Epidermal melanocyte (primary cell): ENCODE measurements around the gene S100A2.
A peak's percentile ranks its signal among the peaks of the same experiment; 100 is the strongest.
"Not testable (repeated sequence)": the region's sequence is repeated elsewhere in the genome, so short reads cannot be mapped to it uniquely, and the experiment has no call there.

ENCODE experiments used
- DNase-seq: peaks from one replicate; pipeline ENCODE4 v3.0.0; 2011; ENCODE audit warnings: low spot score; ENCODE audit not compliant: insufficient read length

S100A2 gene

DNA sequence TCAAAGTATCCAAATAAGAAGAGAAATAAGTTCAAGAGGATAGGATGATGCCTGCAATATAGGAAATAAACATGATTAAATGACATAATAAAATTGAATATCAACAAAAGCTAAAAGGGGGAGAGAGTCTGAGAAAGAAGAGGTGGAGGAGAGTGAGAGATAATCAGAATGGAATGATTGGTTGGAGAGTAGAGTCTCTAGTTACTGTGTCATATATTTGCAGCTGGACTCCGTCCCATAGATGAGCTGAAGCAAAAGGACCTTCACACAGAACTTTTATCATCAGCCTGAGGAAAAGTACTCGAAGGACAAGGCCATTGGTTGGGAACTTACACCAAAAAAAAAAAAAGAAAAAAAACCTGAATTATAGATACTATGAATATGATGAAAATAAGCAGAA lies 22.8 kb upstream of the S100A2 start:
- no peak for DNase-seq

DNA sequence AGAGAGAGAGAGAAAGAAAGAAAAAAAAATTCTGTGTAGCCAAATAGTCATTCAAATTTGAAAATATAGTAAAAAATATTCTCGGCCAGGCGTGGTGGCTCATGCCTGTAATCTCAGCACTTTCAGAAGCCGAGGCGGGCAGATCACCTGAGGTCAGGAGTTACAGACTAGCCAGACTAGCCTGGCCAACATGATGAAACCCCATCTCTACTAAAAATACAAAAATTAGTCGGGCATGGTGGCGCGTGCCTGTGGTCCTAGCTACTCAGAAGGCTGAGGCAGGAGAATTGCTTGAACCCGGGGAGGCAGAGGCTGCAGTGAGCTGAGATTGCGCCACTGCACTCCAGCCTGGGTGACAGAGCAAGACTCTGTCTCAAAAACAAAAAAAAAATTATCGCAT lies 22.4 kb upstream of the S100A2 start:
- not testable (repeated sequence) for DNase-seq

DNA sequence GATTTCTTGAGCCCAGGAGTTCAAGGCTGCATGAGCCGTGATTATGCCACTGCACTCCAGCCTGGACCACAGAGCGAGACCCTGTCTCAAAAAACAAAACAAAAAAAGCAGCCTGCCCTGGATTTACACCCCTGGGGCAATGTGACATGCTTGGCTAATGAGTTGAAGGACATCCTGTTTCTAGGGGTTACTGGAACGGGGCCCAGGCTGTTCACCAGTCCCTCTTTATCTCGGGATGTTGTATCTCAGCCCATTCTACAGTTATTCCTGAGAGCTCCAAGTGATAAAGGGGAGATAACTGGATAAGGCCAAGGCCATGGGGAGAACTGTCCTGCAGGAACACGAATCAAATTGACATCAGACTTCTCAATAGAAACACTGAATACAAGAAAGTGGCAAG lies 21.7 kb upstream of the S100A2 start:
- no peak for DNase-seq

DNA sequence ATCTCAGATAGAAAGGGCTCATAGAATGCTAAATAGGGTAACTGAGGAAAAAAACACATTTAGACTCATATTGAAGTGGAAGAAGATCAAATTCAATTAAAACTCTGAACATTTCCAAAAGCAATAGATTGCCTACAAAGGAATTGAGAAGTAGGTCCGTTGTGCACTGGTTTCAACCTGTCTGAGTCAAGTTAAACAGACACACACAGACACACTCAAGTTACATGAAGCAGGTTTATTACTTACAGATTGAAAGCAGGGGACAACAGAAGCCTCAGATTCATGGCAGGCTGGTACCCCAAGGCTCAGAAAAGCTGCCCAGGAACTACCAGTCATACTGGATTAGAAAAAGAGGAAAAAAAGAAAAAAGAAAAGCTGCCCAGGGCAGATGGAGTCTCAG lies 20.7 kb upstream of the S100A2 start:
- no peak for DNase-seq

DNA sequence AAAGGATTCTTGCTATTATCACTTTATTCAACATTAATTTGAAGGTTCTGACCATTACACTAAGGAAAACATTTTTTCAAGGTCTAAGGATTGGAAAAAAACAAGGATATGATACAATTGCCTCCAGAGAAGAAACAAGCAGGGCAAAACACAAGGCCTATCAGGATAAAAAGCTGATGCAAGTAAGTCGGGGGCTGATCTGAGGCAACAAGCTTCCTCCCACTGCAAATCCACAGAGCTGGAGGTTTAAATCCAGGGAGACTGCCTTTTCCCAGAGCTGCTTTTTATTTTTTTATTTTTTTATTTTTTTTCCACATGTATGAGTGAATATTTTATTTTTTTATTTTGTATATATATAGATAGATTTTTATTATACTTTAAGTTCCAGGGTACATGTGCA lies 19.4 kb upstream of the S100A2 start:
- DNase-seq = no peak

DNA sequence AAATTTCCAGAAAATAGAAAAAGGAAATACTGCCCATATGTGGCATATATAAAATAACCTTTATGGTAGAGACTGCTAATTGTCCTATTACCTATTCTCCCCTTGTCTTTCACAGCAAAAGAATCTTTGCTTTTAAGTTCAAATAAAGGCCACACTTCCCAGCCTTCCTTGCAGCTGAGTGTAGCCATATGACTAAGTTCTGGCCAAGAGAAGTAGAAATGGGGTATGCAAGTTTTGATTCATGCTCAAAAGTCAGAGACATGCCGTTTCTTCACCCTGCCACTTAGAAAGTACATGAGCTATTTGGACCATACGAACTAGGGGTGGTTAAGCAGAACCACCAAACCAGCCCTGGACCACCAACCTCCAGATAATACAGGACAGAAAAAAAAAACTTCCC lies 18.3 kb upstream of the S100A2 start:
- DNase-seq = no peak

DNA sequence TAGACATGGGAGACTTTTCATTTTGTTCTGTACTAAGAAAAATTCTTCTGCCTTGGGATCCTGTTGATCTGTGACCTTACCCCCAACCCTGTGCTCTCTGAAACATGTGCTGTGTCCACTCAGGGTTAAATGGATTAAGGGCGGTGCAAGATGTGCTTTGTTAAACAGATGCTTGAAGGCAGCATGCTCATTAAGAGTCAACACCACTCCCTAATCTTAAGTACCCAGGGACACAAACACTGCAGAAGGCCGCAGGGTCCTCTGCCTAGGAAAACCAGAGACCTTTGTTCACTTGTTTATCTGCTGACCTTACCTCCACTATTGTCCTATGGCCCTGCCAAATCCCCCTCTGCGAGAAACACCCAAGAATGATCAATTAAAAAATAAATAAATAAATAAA lies 17.9 kb upstream of the S100A2 start:
- DNase-seq = not testable (repeated sequence)

DNA sequence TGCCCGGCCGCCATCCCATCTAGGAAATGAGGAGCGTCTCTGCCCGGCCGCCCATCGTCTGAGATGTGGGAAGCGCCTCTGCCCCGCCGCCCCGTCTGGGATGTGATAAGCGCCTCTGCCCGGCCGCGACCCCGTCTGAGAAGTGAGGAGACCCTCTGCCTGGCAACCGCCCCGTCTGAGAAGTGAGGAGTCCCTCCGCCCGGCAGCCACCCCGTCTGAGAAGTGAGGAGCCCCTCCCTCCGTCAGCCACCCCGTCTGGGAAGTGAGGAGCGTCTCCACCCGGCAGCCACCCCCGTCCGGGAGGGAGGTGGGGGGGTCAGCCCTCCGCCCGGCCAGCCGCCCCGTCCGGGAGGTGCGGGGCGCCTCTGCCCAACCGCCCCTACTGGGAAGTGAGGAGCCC lies 17.2 kb upstream of the S100A2 start:
- not testable (repeated sequence) for DNase-seq

DNA sequence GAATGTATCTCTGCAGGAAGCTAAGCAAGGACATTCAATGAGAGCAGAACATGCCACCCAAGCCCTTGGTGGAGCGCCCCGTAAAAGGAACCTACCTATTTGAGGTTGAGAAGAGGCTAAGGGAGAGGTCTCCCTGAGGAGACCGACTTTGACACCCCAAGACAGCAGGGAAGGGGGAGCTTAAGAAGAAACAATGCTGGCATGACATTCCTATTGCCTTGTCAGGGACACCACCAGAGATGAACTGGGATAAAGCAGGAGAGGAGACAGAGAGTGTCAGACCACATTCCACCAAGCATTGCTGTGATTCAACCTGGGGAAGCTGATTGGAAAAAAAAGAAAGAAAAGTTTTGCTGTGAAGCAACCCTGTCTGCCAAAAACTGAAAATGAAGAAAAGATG lies 13.3 kb upstream of the S100A2 start:
- DNase-seq = no peak

DNA sequence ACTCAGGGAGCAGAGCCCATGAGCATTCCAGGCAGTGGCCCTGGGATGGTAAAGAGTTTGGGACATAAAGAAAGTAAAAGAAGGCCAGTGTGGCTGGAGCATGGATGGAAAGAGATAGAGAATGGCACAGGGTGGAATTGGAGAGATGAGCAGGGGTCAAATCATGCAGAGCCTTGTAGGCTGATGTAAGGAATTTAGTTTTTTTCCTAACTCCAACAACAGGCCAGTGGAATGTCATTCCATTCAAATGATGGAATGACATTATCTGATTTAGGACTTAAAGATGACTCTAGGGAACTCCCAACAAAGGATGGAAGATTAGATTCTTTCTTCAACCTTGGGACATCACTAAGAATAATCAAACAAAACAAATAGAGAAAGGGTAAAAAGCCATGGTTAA lies 12.8 kb upstream of the S100A2 start:
- DNase-seq = no peak

DNA sequence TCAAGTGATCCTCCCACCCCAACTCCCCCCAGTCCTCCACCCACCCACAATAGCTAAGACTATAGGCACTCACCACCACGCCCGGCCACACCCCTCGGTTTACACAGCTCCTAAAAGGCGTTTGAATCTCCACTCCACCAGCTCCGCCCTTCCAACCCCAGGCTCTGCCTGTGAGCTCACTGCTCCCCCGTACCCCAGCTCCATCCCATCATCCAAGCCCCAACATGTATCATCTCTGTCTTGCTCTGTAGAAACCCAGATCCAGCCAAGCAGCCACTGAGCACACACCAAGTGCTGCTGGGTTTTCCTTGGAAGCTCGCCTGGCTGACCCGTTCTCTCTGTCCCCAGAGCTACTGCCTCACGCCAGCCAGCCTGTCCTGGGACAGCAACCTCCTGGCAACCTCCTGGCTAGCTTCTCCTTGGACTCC lies 12.0 kb upstream of the S100A2 start:
- no peak for DNase-seq

DNA sequence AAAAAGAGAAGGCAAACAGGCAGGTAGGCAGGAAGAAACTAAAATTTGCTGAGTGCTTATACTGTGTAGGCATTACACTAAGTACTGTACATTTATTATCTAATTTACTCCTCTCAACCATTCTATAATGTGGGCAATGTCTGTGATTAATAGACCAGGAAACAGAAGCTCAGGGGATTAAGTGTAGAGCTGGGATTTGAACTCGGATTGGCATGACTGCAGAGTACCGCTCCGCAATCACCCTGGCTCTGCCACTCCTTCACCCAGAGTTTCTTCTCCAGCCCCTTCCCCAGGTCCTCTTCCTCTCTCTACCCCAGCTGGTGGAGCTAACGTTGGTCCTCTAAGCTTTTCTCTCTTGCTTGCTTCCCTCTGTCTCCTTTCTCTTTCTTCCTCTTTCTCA lies 11.5 kb upstream of the S100A2 start:
- no peak for DNase-seq

DNA sequence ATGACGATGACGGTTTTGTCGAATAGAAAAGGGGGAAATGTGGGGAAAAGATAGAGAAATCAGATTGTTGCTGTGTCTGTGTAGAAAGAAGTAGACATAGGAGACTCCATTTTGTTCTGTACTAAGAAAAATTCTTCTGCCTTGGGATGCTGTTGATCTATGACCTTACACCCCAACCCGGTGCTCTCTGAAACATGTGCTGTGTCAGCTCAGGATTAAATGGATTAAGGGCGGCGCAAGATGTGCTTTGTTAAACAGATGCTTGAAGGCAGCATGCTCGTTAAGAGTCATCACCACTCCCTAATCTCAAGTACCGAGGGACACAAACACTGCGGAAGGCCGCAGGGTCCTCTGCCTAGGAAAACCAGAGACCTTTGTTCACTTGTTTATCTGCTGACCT lies 9.9 kb upstream of the S100A2 start:
- DNase-seq = not testable (repeated sequence)

DNA sequence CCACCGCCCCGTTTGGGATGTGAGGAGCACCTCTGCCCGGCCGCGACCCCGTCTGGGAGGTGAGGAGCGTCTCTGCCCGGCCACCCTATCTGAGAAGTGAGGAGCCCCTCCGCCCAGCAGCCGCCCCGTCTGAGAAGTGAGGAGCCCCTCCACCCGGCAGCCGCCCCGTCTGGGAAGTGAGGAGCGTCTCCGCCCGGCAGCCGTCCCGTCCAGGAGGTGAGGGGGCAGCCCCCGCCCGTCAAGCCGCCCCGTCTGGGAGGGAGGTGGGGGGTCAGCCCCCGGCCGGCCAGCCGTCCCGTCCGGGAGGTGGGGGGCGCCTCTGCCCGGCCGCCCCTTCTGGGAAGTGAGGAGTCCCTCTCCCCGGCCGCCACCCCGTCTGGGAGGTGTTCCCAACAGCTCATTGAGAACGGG lies 9.4 kb upstream of the S100A2 start:
- DNase-seq = not testable (repeated sequence)

DNA sequence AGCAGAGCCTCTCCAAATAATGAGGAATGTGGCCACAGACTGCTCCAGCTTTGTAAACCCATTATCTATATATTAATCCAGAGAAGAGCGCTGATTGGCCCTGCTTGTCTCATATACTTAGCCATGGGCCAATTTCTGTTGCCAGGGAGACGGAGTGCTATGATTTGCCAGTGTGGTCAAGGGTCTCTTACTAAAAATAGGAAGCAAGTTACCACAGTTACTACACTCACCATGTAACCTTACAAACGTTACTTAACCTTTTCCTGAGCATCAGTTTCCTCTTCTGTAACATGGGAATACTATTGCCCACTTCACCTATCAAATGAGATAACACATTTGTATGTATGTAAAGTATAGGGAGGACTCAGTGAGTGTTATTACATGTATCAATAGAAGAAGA lies 7.7 kb upstream of the S100A2 start:
- DNase-seq = no peak

DNA sequence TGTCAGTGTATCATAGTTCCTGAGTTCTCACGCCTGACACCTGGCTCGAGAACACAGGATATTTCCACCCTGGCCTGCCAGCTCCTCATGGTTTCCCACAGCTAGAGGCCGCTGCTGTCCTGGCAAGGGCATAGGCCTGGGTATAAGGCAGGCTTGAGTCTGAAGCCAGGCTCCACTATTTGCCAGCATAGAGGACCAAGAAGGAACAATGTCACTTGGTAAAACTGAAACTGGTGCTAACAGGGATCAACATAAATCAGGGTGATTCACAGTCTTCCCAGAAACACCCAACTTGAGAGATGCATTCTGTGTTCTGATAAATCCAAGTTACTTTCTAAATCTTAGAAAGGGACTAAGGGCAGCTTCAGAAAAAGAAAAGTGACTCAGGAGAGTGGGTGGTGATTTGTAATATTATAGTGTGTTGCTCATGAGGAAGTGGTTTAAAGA lies 6.9 kb upstream of the S100A2 start:
- peak; percentile 92 for DNase-seq

DNA sequence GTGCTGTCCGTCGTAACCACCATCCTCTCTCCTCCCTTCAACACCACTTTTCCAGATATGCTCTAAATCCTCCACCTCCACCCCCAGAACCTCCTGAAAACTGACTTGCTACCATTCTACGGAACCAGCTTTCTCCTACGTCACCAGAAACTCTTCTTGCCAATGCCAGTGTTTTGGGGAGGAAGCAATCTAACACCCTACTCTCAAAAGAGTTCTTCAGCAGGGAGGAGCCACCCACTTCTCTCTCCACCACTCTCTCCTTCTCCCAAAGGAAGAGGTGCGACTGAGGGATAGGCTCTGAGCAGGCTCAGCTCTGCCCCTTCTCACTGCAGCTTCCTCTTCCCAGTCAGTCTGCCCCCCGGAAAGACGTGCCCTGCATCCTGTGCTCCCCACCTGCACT lies 6.1 kb upstream of the S100A2 start:
- DNase-seq = no peak

DNA sequence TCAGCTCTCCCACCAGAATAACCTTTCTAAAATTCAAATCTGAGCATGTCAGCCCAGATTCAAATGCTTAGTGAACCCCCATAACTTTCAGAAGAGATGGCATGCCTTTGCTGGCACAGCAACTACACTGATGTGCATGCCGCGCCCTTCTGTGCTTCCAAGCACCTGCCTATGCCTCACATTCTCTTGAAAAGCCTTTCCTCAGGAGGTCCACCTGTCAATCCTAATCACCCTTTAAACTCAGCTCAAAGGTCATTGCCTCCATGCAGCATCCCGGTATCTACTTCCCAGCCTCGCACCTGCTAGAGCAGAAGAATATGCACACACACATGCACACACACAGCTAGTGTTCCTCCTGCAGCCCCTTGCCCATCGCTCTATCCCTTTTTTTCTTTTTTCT lies 5.2 kb upstream of the S100A2 start:
- DNase-seq = no peak

DNA sequence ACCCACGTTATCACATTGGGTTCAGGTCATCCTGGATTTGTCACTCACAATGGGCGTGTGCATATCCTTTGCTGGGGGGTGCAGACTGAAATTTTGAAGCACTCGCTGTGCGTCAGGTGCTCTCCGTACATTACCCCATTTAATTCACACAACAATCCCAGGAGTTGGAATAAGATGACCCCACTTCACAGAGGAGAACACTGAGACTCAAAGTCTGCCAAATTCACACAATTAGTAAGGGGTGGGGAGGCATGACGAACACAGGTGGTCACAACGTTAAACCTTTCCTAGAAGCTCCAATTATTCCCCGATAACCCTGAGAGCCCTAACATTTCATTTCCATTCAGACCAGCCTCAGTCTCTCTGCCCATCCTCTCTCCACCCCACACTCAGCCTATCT lies 3.8 kb upstream of the S100A2 start:
- no peak for DNase-seq

DNA sequence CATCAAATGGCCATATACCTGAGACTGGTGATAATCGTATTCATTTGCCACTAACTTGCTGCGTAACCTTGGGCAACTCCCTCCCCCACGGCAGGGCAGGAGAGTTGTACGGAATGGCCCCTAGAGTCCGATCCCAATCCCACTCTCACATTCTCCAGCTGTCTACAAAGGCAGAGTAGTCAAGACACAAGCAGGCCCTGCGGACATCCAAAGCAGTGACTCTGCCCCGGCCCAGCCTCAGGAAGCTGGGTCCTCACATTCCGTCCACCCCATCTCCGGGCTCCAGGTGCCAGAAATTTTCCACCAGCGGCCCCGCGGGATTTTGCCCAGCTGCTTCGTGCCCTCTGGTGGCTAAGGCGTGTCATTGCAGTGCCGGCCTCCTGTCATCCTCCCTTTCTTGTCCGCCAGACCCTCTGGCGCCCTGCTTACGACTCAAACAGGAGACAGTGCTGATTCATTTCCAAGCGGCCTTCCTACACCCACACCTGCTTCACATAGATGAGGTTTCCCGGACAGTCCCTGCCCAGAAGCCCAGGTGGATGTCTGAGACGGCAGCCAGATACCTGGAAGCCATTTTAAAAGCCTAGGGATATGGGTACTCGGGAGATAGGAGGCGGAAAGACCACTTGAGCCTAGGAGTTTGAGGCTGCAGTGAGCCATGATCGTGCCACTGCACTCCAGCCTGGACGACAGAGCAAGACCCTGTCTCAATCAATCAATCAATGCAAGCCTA lies 2.9 kb upstream of the S100A2 start:
- peak; percentile 71 for DNase-seq

DNA sequence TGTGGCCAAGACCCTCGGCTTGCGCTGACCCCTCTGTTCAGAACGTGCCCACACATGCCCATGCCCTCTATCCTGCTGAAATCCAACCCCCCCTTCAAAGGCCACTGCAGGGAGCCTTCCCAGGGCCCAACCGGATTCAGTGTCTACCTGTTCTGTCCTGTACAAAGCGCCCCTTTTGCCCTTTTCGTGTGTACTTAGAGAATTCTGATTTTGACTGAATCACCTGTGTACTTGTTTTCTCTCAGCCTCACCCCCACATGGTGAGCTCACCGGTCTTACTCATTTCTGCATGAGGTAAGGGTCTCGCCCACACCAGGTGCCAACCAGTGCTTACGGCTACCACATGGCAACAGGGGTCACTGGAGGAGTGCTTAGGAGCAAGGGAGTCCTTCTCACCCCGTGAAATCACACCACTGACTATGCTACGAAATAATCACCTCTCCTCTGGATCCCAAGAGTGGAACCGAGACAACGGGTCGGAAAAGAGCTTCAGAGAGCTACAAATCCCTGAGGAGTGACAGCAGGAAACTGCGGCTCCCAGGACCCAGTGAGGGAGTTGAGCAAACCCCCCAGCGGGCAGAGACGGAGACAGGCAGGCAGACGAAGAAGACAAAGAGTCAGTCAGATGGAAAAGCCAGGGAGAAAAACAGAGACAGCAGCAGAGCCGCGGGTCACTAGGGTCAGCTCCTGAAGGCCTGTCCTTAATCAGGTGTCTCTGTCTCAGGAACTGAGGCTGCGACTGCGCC lies 2.1 kb upstream of the S100A2 start:
- no peak for DNase-seq

DNA sequence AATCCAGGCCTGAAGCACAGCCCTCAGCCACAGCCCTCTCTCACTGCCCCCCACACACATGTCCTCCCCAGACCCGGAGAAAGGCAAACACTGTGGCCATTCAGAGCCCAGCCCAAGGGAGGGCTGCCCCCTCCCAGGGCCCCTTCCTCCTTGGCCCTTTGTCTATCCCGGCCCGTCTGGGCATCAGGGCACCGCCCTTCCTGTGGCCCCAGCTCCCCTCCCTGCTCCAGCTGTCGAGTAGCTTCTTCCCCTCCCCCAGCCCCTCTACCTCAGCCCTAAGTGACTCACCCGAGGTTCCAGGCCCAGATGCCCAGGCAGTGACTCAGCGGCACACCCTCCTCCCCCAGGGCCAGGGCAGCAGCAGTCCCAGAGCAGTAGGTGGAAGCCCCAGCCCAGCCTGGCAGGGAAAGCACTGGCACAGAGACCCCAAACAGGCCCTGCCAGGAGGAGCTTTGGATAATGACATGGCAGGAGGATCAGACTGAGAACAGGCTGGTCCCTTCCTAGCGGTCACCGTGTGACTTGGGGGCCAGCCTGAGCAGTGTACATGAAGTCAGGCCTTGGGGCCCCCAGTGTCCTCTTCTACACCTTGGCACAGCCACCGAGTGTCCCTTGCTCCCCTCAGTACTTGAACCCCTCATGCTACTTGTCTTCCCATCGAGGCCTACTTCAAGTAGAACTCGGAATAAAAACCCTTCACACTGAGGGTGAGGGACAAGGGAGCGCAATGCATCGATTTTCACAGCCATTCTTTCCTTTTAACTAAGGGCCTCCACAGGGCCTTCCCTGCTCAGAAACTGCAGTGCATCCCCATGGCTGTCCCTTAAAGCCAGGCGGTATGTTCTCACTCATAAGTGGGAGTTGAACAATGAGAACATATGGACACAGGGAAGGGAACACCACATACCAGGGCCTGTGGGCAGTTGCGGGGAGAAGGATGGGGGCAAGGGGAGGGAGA lies 1.0 kb upstream of the S100A2 start:
- peak; percentile 81 for DNase-seq
